CD4-positive, alpha-beta T cell (primary cell): ENCODE data around the gene FAM76B. TPM values are rescaled to one million over a fixed set of nuclear protein-coding genes. Genes with fewer than 3 reads are reported as not detected.

ENCODE experiments used
- ATAC-seq: fragments of 200-7000 bp; cut with Tn5 transposase; one replicate; pipeline ENCODE4 v1.10.0; 2022; ENCODE audit warnings: mild to moderate bottlenecking; ENCODE audit not compliant: poor library complexity
- CTCF ChIA-PET: fragments of 350-600 bp; sonication (Branson Sonifier 250); formaldehyde crosslinking; loops from one replicate; lab custom pipeline; 2021; ENCODE audit warnings: antibody characterized with exemption, inconsistent platforms; lab: Charles Lee
- POLR2A ChIA-PET: fragments of 350-600 bp; sonication (Branson Sonifier 250); formaldehyde crosslinking; loops from one replicate; lab custom pipeline; 2021; ENCODE audit warnings: antibody characterized with exemption, inconsistent platforms; lab: Charles Lee
- DNase-seq, 14 experiments: peaks; one replicate each; pipeline ENCODE4 v3.0.0-alpha.2; 2013 to 2020; ENCODE audit warnings: mixed read lengths in 2 of 14
- H3K27ac ChIP-seq, 2 donors: one replicate each; pipeline versions ENCODE4 v1.5.1 to v1.7.0; 2013; ENCODE audit warnings: low read length in 2 of 2, low read depth in 1 of 2, mild to moderate bottlenecking in 1 of 2
- H3K27me3 ChIP-seq, 2 experiments: 1 replicate in 1 of 2; 2 replicates in 1 of 2; pipeline versions ENCODE4 v1.6.1 to v1.7.0; 2013; ENCODE audit warnings: low read length in 2 of 2, control low read depth in 1 of 2, mild to moderate bottlenecking in 1 of 2, moderate library complexity in 1 of 2; ENCODE audit not compliant: insufficient read depth in 2 of 2, control insufficient read depth in 1 of 2
- H3K36me3 ChIP-seq: one replicate; pipeline ENCODE4 v1.6.1; 2013; ENCODE audit warnings: low read length, control low read depth; ENCODE audit not compliant: insufficient read depth
- H3K4me1 ChIP-seq: one replicate; pipeline ENCODE4 v1.6.1; 2013; ENCODE audit warnings: low read length, control low read depth; ENCODE audit not compliant: insufficient read depth
- H3K4me3 ChIP-seq: one replicate; pipeline ENCODE4 v1.5.1; 2013; ENCODE audit warnings: mild to moderate bottlenecking, low read length, moderate library complexity
- H3K9me3 ChIP-seq, 2 experiments: 1 replicate in 1 of 2; 2 replicates in 1 of 2; pipeline versions ENCODE4 v1.6.1 to v1.7.0; 2013; ENCODE audit warnings: low read length in 2 of 2, mild to moderate bottlenecking in 2 of 2, control low read depth in 1 of 2, moderate library complexity in 1 of 2; ENCODE audit not compliant: control insufficient read depth in 1 of 2, insufficient read depth in 1 of 2
- H3K27ac Mint-ChIP-seq: one replicate; pipeline ENCODE4 v1.8.0; 2020; ENCODE audit warnings: mixed read lengths
- H3K27me3 Mint-ChIP-seq: one replicate; pipeline ENCODE4 v1.8.0; 2021; ENCODE audit warnings: mixed read lengths
- H3K36me3 Mint-ChIP-seq: one replicate; pipeline ENCODE4 v1.8.0; 2021; ENCODE audit warnings: low read depth, mixed read lengths
- H3K4me1 Mint-ChIP-seq: one replicate; pipeline ENCODE4 v1.8.0; 2021; ENCODE audit warnings: low read depth, mixed read lengths
- H3K4me3 Mint-ChIP-seq: one replicate; pipeline ENCODE4 v1.8.0; 2020; ENCODE audit warnings: mild to moderate bottlenecking, mixed read lengths
- H3K9me3 Mint-ChIP-seq: one replicate; pipeline ENCODE4 v1.8.0; 2020; ENCODE audit warnings: mixed read lengths
- intact Hi-C, 2 experiments: fragments of 100-400 bp; cut with DNase I in 1 of 2; cut with micrococcal nuclease in 1 of 2; formaldehyde crosslinking; loops; one replicate each; pipeline versions ENCODE4 v1.15.1 to v1.9.0; 2023 to 2025; cut with DNase I, micrococcal nuclease
- total RNA-seq, 174 experiments: library from RNA in 2 of 174; stranded (reverse) in 2 of 174; gene quantifications; one replicate each; pipeline ENCODE4 v1.2.3 and lab custom pipeline; 2021 to 2026
- TF ChIP-seq, protein P1 (sequence below): fragments of 200-600 bp; IDR thresholded peaks from one replicate; pipeline ENCODE4 v1.8.0; 2022; ENCODE audit warnings: antibody characterized with exemption, mild to moderate bottlenecking

Gene FAM76B
- total RNA-seq, 2 experiments from 2014 or later: 95.1 to 101 TPM

GRCh38 chr11:95803973-95804372, 14.4 kb upstream of the FAM76B start:
- DNase-seq (no peak), ATAC-seq (no peak)
- Histone ChIP-seq H3K9me3 (no peaks in the 10 kb centered on the region), H3K27ac (no peak overlapping the region), H3K4me3 (no peak overlapping the region), H3K4me1 (peaks cover 5% of the 10 kb centered on the region), H3K36me3 (peaks cover 30% of the 10 kb centered on the region), H3K27me3 (no peaks in the 10 kb centered on the region)
- Mint-ChIP-seq H3K27me3 (no peaks in the 10 kb centered on the region), H3K4me3 (no peak overlapping the region), H3K4me1 (peaks cover 9% of the 10 kb centered on the region), H3K36me3 (peaks cover 51% of the 10 kb centered on the region), H3K27ac (no peak overlapping the region), H3K9me3 (no peaks in the 10 kb centered on the region)
- CTCF ChIA-PET: interaction anchor here (1.3 kb wide), 1 partner anchor 11 kb away, joined by 3 read pairs; no protein-coding TSS in a partner anchor
- intact Hi-C loops: no loop called here
- POLR2A ChIA-PET: interaction anchor here (3.5 kb wide), 1 partner anchor 14 kb away, joined by 14 read pairs; the partner anchor contains the start of genes CEP57 and FAM76B
- TF ChIP-seq, protein P1, sequence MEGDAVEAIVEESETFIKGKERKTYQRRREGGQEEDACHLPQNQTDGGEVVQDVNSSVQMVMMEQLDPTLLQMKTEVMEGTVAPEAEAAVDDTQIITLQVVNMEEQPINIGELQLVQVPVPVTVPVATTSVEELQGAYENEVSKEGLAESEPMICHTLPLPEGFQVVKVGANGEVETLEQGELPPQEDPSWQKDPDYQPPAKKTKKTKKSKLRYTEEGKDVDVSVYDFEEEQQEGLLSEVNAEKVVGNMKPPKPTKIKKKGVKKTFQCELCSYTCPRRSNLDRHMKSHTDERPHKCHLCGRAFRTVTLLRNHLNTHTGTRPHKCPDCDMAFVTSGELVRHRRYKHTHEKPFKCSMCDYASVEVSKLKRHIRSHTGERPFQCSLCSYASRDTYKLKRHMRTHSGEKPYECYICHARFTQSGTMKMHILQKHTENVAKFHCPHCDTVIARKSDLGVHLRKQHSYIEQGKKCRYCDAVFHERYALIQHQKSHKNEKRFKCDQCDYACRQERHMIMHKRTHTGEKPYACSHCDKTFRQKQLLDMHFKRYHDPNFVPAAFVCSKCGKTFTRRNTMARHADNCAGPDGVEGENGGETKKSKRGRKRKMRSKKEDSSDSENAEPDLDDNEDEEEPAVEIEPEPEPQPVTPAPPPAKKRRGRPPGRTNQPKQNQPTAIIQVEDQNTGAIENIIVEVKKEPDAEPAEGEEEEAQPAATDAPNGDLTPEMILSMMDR: no peak

DNA sequence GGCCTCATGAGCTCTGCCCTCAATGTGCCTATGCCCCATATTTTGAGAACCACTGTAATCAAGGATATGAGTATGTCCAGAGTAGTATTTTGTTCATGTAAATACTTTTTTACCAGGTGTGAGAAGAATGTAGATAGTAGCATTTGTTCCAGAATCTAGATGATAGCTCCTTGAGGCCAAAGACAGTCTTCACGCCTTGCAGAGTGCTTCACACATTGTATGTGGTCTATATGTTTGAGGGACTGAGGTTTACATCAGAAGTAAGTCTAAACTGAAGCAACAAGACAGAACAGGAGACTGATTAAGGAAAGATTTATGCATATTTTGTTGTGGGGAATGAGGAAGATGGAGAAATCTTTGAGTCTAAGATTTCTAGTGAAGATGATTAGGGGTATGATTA, 13.2 kb upstream of the FAM76B start:
- Mint-ChIP-seq H3K9me3 (no peaks in the 10 kb centered on the region), H3K4me1 (peaks cover 10% of the 10 kb centered on the region), H3K4me3 (no peak overlapping the region), H3K27me3 (no peaks in the 10 kb centered on the region), H3K27ac (no peak overlapping the region), H3K36me3 (peaks cover 52% of the 10 kb centered on the region)
- Histone ChIP-seq H3K27ac (no peak overlapping the region), H3K4me1 (peaks cover 5% of the 10 kb centered on the region), H3K27me3 (no peaks in the 10 kb centered on the region), H3K36me3 (peaks cover 30% of the 10 kb centered on the region), H3K4me3 (no peak overlapping the region), H3K9me3 (no peaks in the 10 kb centered on the region)
- ATAC-seq: no peak
- CTCF ChIA-PET: no interaction called here
- POLR2A ChIA-PET: interaction anchor here (3.5 kb wide), 1 partner anchor 13 kb away, joined by 14 read pairs; the partner anchor contains the start of genes CEP57 and FAM76B
- intact Hi-C loops: no loop called here
- no peak for DNase-seq
- TF ChIP-seq, protein P1: no peak

- intact Hi-C loops: no loop called here
- peaks cover 20% of the 10 kb centered on the region for H3K4me1 Mint-ChIP-seq
- Histone ChIP-seq H3K4me3 (no peak overlapping the region), H3K36me3 (peaks cover 27% of the 10 kb centered on the region), H3K9me3 (no peaks in the 10 kb centered on the region), H3K4me1 (no peaks in the 10 kb centered on the region), H3K27ac (no peak overlapping the region), H3K27me3 (no peaks in the 10 kb centered on the region)
- CTCF ChIA-PET: no interaction called here
- no peak overlapping the region for H3K27ac Mint-ChIP-seq
- H3K4me3 Mint-ChIP-seq: no peak overlapping the region
- POLR2A ChIA-PET: interaction anchor here (1.1 kb wide), 1 partner anchor 9 kb away, joined by 4 read pairs; the partner anchor contains the start of gene CEP57
- H3K36me3 Mint-ChIP-seq: peaks cover 47% of the 10 kb centered on the region
- no peaks in the 10 kb centered on the region for H3K9me3 Mint-ChIP-seq
- ATAC-seq: no peak
- TF ChIP-seq, protein P1: no peak
- DNase-seq: no peak
- no peaks in the 10 kb centered on the region for H3K27me3 Mint-ChIP-seq
Observed at GRCh38 chr11:95800438-95800837, 10.9 kb upstream of the FAM76B start.
